Coronary artery (tissue), 2 donors: Measurements from ENCODE around the gene SETX.

Experiments
- DNase-seq: peaks from one replicate; pipeline ENCODE4 v3.0.0-alpha.2; 2017; ENCODE audit warnings: low spot score
- H3K27ac ChIP-seq, 2 donors: fragments of 200-600 bp; sonication (generic); one replicate each; pipeline ENCODE4 v1.5.1; 2016 to 2019
- H3K4me3 ChIP-seq: fragments of 200-600 bp; sonication (generic); 2 replicates; pipeline ENCODE4 v1.5.1; 2016; ENCODE audit warnings: mild to moderate bottlenecking, moderate library complexity
- TF ChIP-seq, protein P1 (sequence below): fragments of 200-600 bp; sonication (generic); IDR thresholded peaks from one replicate; pipeline ENCODE4 v1.5.1; 2019; ENCODE audit warnings: antibody characterized with exemption

Gene SETX

GRCh38 chr9:132328580-132328979 is 26.2 kb downstream of the SETX start:
- no peak overlapping the region for H3K27ac ChIP-seq
- DNase-seq = no peak
- TF ChIP-seq, protein P1, sequence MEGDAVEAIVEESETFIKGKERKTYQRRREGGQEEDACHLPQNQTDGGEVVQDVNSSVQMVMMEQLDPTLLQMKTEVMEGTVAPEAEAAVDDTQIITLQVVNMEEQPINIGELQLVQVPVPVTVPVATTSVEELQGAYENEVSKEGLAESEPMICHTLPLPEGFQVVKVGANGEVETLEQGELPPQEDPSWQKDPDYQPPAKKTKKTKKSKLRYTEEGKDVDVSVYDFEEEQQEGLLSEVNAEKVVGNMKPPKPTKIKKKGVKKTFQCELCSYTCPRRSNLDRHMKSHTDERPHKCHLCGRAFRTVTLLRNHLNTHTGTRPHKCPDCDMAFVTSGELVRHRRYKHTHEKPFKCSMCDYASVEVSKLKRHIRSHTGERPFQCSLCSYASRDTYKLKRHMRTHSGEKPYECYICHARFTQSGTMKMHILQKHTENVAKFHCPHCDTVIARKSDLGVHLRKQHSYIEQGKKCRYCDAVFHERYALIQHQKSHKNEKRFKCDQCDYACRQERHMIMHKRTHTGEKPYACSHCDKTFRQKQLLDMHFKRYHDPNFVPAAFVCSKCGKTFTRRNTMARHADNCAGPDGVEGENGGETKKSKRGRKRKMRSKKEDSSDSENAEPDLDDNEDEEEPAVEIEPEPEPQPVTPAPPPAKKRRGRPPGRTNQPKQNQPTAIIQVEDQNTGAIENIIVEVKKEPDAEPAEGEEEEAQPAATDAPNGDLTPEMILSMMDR = no peak

DNA sequence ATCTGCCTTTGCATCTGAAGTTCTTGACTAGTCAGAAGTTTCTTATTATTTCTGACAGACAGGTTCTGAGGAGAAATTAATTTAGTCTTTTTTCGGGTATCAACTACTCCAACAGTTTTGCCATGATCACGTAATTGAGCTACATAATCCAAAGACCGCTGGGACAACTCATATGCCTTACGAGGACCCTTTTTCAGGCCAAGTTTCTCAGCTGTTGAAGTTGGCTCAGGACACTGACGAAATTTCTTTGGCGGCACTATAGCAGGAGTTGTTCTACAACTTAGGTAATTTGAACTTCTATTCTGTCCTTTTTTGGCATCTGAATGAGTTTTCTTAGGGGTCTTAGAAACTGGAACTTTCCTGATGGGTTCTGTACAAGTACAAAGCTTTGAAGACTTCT is 27.2 kb downstream of the SETX start:
- no peak overlapping the region for H3K27ac ChIP-seq
- no peak for DNase-seq
- H3K4me3 ChIP-seq = no peak overlapping the region
- TF ChIP-seq, protein P1 = no peak

More at GRCh38 chr9:132328580-132328979, 26.2 kb downstream of the SETX start:
- no peak overlapping the region for H3K4me3 ChIP-seq

- TF ChIP-seq, protein P1 = no peak
- no peak overlapping the region for H3K27ac ChIP-seq
- no peak overlapping the region for H3K4me3 ChIP-seq
- no peak for DNase-seq
Observed at GRCh38 chr9:132324425-132324824, 30.4 kb downstream of the SETX start.

DNA sequence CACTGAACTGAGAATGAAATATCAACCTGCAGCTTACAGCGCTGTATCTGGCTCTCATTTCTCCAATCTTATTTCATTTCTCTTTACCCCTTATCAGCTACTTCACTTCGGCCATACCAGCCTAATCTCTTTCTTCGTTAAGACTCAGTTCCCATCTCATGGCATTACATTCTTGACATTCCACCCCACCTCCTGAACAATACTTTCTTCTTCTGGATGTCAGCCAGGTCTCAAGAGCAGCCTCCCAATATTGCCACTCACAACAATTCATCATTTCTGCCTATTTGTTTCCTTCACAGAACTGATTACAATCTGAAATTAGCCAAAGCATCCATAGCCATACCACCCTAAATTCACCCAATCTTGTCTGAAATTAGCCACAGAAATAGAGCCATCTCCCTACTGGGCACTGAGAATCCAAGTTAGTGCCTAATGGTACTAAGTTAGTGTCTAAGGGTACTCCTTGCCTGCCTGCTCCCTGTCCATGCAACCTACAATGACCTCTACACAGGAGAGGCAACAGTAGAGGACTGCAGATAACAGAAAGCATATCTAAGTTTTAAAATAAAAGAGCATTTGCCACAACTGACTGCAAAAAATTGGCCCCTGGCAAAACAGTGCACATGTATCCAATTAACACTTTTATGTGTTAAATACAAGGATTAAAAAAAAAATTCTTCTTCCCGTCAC is 35.2 kb downstream of the SETX start:
- DNase-seq = no peak
- Histone ChIP-seq H3K27ac (no peak overlapping the region), H3K4me3 (no peak overlapping the region)
- TF ChIP-seq, protein P1 = no peak

DNA sequence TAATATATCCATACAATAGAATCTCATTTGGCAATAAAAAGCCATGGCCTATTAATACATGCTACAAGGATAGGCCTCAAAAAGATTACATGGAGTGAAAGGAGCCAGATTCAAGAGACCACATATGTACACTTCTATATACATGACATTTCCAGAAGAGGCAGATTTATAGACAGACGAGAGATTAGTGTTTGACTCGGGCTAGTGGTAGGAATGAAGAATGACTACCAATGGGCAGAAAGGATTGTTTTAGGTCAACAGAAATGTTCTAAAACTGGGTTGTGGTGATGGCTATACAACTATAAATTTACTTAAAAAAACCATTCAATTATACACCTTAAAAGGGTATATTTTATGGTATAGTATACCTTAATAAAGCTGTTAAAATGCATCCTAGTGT is 41.9 kb downstream of the SETX start:
- no peak for DNase-seq
- Histone ChIP-seq H3K27ac (no peak overlapping the region), H3K4me3 (no peak overlapping the region)
- TF ChIP-seq, protein P1 = no peak

DNA sequence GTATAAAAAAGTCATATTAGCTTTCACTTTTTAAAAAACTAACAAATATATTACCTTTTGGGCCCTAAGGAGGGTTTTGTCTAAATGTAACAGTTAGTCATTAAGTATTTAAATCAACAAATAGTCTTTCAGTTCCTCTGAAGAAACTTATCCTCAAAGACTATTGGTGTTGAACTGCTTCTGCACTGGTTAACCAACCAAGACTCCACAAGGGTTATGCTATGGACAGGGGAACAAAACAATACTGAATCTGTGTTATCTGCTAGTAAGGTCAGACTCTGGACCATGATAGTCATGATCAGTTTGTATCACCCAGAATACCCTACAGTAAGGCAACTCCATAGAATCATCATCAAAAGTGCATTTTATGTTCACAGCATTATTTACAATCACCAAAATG is 42.4 kb downstream of the SETX start:
- TF ChIP-seq, protein P1 = no peak
- Histone ChIP-seq H3K4me3 (no peak overlapping the region), H3K27ac (no peak overlapping the region)
- no peak for DNase-seq

DNA sequence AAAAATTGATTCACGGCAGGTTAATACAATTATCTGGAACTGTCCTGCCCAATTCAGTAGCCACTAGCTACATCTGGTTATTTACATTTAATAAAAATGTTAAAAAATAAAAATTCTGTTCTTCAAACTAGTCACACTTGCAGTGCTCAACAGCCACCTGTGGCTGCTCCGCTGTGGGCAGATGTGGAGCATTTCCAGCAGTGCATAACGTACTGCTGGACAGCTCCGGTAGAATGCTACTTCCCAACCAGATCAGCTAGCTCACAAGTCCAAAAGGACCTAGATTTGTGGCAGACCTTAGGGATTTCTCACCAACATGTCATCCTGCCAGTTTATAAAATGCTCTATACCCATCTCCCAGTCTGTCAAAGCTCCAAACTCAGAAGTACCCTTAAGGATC is 42.8 kb downstream of the SETX start:
- Histone ChIP-seq H3K27ac (no peak overlapping the region), H3K4me3 (no peak overlapping the region)
- no peak for DNase-seq
- TF ChIP-seq, protein P1 = no peak
